ENCODE data around the gene FRAS1. TPM values are rescaled to one million over a fixed set of nuclear protein-coding genes. Genes with fewer than 3 reads are reported as not detected.

Gene FRAS1
- total and polyA plus RNA-seq, 2 donors (not counting 3 experiments of a cell fraction or from before 2014, with no cell fraction given), result 1.4 to 3.6 TPM

GRCh38 chr4:78468272-78468671 lies 411.1 kb downstream of the FRAS1 start:
- no peaks in the 10 kb centered on the region for H3K36me3 ChIP-seq (ENCODE audit: control insufficient read depth in 2 of 2, extremely low read depth in 1 of 2, insufficient read depth in 2 of 2, low read length in 2 of 2)
- dilution Hi-C loops (cut with MboI; ENCODE audit: extremely low pct_ligation_motif_present, low sequenced_read_pairs) (no loop called here), intact Hi-C loops (cut with micrococcal nuclease) (no loop called here)
- H3K4me2 ChIP-seq (ENCODE audit: insufficient read depth, low read length), result no peak overlapping the region
- H3K9me3 ChIP-seq (replicated peaks; ENCODE audit: control insufficient read depth, insufficient read depth, low read length), result no peaks in the 10 kb centered on the region
- no peaks in the 10 kb centered on the region for H3K9me1 ChIP-seq (replicated peaks; ENCODE audit: control insufficient read depth, extremely low read depth, insufficient read depth, low read length)
- BruUV-seq (replicated peaks), result no TSS peak
- no peak overlapping the region for H3K4me3 ChIP-seq (replicated peaks in 1 of 3; ENCODE audit: insufficient read depth in 1 of 3, low read depth in 1 of 3, low read length in 3 of 3)
- no peak for DNase-seq (ENCODE audit: low read depth, low spot score)
- no peak for FAIRE-seq
- TF ChIP-seq MYC (IDR thresholded peaks at IDR 0.05; ENCODE audit: low read depth, low read length), result no peak
- no peak for TF ChIP-seq CTCF (IDR thresholded peaks at IDR 0.05; ENCODE audit: extremely low read depth in 1 of 2, insufficient read depth in 1 of 2, low read depth in 1 of 2, low read length in 2 of 2)
- ChIA-PET CTCF (interaction anchor here (0.6 kb wide), 1 partner anchor 409 kb away, joined by 5 read pairs; no protein-coding TSS in a partner anchor), POLR2A (no interaction called here)
- H4K20me1 ChIP-seq (replicated peaks; ENCODE audit: control insufficient read depth, extremely low read depth, insufficient read depth, low read length), result no peaks in the 10 kb centered on the region
- H3K4me1 ChIP-seq (ENCODE audit: control insufficient read depth, extremely low read depth, insufficient read depth, low read length), result no peaks in the 10 kb centered on the region
- H3K27ac ChIP-seq (ENCODE audit: insufficient read depth, low read depth, low read length), result no peak overlapping the region
- no peak overlapping the region for H3K9ac ChIP-seq (replicated peaks; ENCODE audit: extremely low read depth, insufficient read depth, low read length)
- no peak overlapping the region for H2AFZ ChIP-seq (ENCODE audit: low read depth, low read length)
- H3K27me3 ChIP-seq (ENCODE audit: control insufficient read depth in 2 of 2, insufficient read depth in 2 of 2, low read length in 2 of 2), result no peaks in the 10 kb centered on the region
- H3K79me2 ChIP-seq (ENCODE audit: control insufficient read depth, insufficient read depth, low read length), result no peaks in the 10 kb centered on the region

GRCh38 chr4:78476108-78476704 lies 419.1 kb downstream of the FRAS1 start:
- no peak overlapping the region for H3K27ac ChIP-seq (ENCODE audit: insufficient read depth, low read depth, low read length)
- no peak for FAIRE-seq
- no TSS peak for BruUV-seq (replicated peaks)
- no peak overlapping the region for H3K4me3 ChIP-seq (replicated peaks in 1 of 3; ENCODE audit: insufficient read depth in 1 of 3, low read depth in 1 of 3, low read length in 3 of 3)
- H2AFZ ChIP-seq (ENCODE audit: low read depth, low read length), result no peak overlapping the region
- dilution Hi-C loops (cut with MboI; ENCODE audit: extremely low pct_ligation_motif_present, low sequenced_read_pairs) (no loop called here), intact Hi-C loops (cut with micrococcal nuclease) (no loop called here)
- ChIA-PET CTCF (no interaction called here), POLR2A (no interaction called here)
- H3K4me1 ChIP-seq (ENCODE audit: control insufficient read depth, extremely low read depth, insufficient read depth, low read length), result no peaks in the 10 kb centered on the region
- H3K27me3 ChIP-seq (ENCODE audit: control insufficient read depth in 2 of 2, insufficient read depth in 2 of 2, low read length in 2 of 2), result peaks cover 0 to 1% of the 10 kb centered on the region in 2 experiments
- no peak overlapping the region for H3K4me2 ChIP-seq (ENCODE audit: insufficient read depth, low read length)
- H3K36me3 ChIP-seq (ENCODE audit: control insufficient read depth in 2 of 2, extremely low read depth in 1 of 2, insufficient read depth in 2 of 2, low read length in 2 of 2), result no peaks in the 10 kb centered on the region
- H3K9me3 ChIP-seq (replicated peaks; ENCODE audit: control insufficient read depth, insufficient read depth, low read length), result no peaks in the 10 kb centered on the region
- no peak for DNase-seq (ENCODE audit: low read depth, low spot score)
- TF ChIP-seq MAX (IDR thresholded peaks at IDR 0.05; ENCODE audit: insufficient read depth, insufficient read length), result no peak
- TF ChIP-seq GATA2 (IDR thresholded peaks at IDR 0.05; ENCODE audit: insufficient read depth, insufficient read length, low read depth, low read length), result no peak
- TF ChIP-seq EZH2 (IDR thresholded peaks at IDR 0.05; ENCODE audit: borderline replicate concordance, low read depth, low read length, severe bottlenecking), result no peak
- no peak for TF ChIP-seq CTCF (IDR thresholded peaks at IDR 0.05; ENCODE audit: extremely low read depth in 1 of 2, insufficient read depth in 1 of 2, low read depth in 1 of 2, low read length in 2 of 2)
- no peak for TF ChIP-seq MYC (IDR thresholded peaks at IDR 0.05; ENCODE audit: low read depth, low read length)
- TF ChIP-seq FOS (IDR thresholded peaks at IDR 0.05; ENCODE audit: borderline replicate concordance, insufficient read depth, low read length), result no peak
- TF ChIP-seq POLR2A (IDR thresholded peaks at IDR 0.05; ENCODE audit: low read depth, low read length), result no peak
- no peak for TF ChIP-seq POLR2AphosphoS5 (IDR thresholded peaks at IDR 0.05; ENCODE audit: insufficient read depth, low read depth, low read length)
- no peak for TF ChIP-seq JUN (IDR thresholded peaks at IDR 0.05; ENCODE audit: borderline replicate concordance, insufficient read depth, insufficient read length, low read depth)
- H3K79me2 ChIP-seq (ENCODE audit: control insufficient read depth, insufficient read depth, low read length), result no peaks in the 10 kb centered on the region
- H3K9me1 ChIP-seq (replicated peaks; ENCODE audit: control insufficient read depth, extremely low read depth, insufficient read depth, low read length), result no peaks in the 10 kb centered on the region
- no peaks in the 10 kb centered on the region for H4K20me1 ChIP-seq (replicated peaks; ENCODE audit: control insufficient read depth, extremely low read depth, insufficient read depth, low read length)
- H3K9ac ChIP-seq (replicated peaks; ENCODE audit: extremely low read depth, insufficient read depth, low read length), result no peak overlapping the region

Data from endothelial cell of umbilical vein (primary cell).